A549 (cell line): Measurements from ENCODE around the gene TMEM129. TPM values are rescaled to one million over a fixed set of nuclear protein-coding genes. Genes with fewer than 3 reads are reported as not detected.

ENCODE experiments used
- ATAC-seq, 2 experiments: fragments of 200-7000 bp in 1 of 2; fragments of >200 bp in 1 of 2; cut with Nextera tagmentation in 1 of 2; cut with Tn5 transposase in 1 of 2; 3 replicates each; pipeline versions ENCODE4 v1.8.0 to v1.9.1; 2018 to 2020; ENCODE audit warnings: mild to moderate bottlenecking in 1 of 2, moderate library complexity in 1 of 2
- CTCF ChIA-PET: fragments of 300-600 bp; sonication (Branson Sonifier 250); formaldehyde crosslinking; extraction: SDS; loops from one replicate; lab custom pipeline; 2021; ENCODE audit warnings: antibody characterized with exemption, inconsistent platforms; lab: Yijun Ruan, JAX
- POLR2A ChIA-PET: fragments of 350-600 bp; formaldehyde crosslinking; extraction: SDS; loops from one replicate; lab custom pipeline; 2021; ENCODE audit warnings: antibody characterized with exemption, inconsistent platforms; lab: Yijun Ruan, JAX
- DNase-seq, 2 experiments: peaks; one replicate each; pipeline versions ENCODE4 v3.0.0 to v3.0.0-alpha.2; 2011 to 2016; ENCODE audit warnings: low read depth in 1 of 2, low spot score in 1 of 2
- FAIRE-seq: peaks from 2 replicates; lab custom pipeline; 2011; peaks lifted over from hg19 to GRCh38; lab: Jason Lieb, UNC
- H3K27ac ChIP-seq, 2 experiments: fragments of >200 bp; sonication (Bioruptor Twin); formaldehyde crosslinking; 3 replicates each; pipeline ENCODE4 v1.5.1; 2016 to 2017
- H3K4me1 ChIP-seq: fragments of >200 bp; sonication (Bioruptor Twin); formaldehyde crosslinking; 3 replicates; pipeline ENCODE4 v1.6.1; 2016
- H3K4me2 ChIP-seq: fragments of >200 bp; sonication (Bioruptor Twin); formaldehyde crosslinking; 3 replicates; pipeline ENCODE4 v1.6.1; 2016
- H3K4me3 ChIP-seq: fragments of >200 bp; sonication (Bioruptor Twin); formaldehyde crosslinking; 3 replicates; pipeline ENCODE4 v1.5.1; 2016
- H3K9me3 ChIP-seq: fragments of >200 bp; sonication (Bioruptor Twin); formaldehyde crosslinking; 3 replicates; pipeline ENCODE4 v1.6.1; 2016
- CBX8 ChIP-seq: fragments of 200-600 bp; sonication (generic); IDR thresholded peaks from 2 replicates; pipeline ENCODE4 v1.6.1; 2016
- CHD2 ChIP-seq: fragments of 150-350 bp; IDR thresholded peaks from 2 replicates; pipeline ENCODE4 v1.6.1; 2014; ENCODE audit warnings: low read length; ENCODE audit not compliant: partially characterized antibody
- EHMT2 ChIP-seq: fragments of 200-600 bp; sonication (generic); IDR thresholded peaks from 2 replicates; pipeline ENCODE4 v1.6.1; 2016; ENCODE audit warnings: antibody characterized with exemption, low read depth, mild to moderate bottlenecking, moderate library complexity
- FOSB ChIP-seq: fragments of 250-450 bp; sonication (Bioruptor Pico); IDR thresholded peaks from 2 replicates; pipeline ENCODE4 v1.5.0; 2020; ENCODE audit warnings: mild to moderate bottlenecking, moderate library complexity
- FOXS1 ChIP-seq: fragments of 250-450 bp; sonication (Bioruptor Pico); IDR thresholded peaks from 2 replicates; pipeline ENCODE4 v1.5.0; 2020; ENCODE audit warnings: mild to moderate bottlenecking, moderate library complexity
- GATA3 ChIP-seq: IDR thresholded peaks from 2 replicates; pipeline ENCODE4 v1.6.1; 2012; ENCODE audit warnings: borderline replicate concordance
- HOXA7 ChIP-seq: fragments of 250-450 bp; sonication (Bioruptor Pico); IDR thresholded peaks from 2 replicates; pipeline ENCODE4 v1.5.0; 2020; ENCODE audit warnings: mild to moderate bottlenecking, moderate library complexity
- HOXB5 ChIP-seq: fragments of 250-450 bp; sonication (Bioruptor Pico); IDR thresholded peaks from 2 replicates; pipeline ENCODE4 v1.5.0; 2020; ENCODE audit warnings: mild to moderate bottlenecking, moderate library complexity
- JUN ChIP-seq, 2 experiments: fragments of >200 bp; sonication (Bioruptor Twin); formaldehyde crosslinking; IDR thresholded peaks; 2 replicates in 1 of 2; 3 replicates in 1 of 2; pipeline ENCODE4 v1.6.1; 2016 to 2017
- KDM1A ChIP-seq: fragments of 200-600 bp; sonication (generic); IDR thresholded peaks from 2 replicates; pipeline ENCODE4 v1.6.1; 2016; ENCODE audit warnings: low read depth, mild to moderate bottlenecking
- MYC ChIP-seq: IDR thresholded peaks from 2 replicates; pipeline ENCODE4 v1.6.1; 2012; ENCODE audit warnings: mild to moderate bottlenecking, inconsistent platforms, low read length, improper control_type of control experiment, borderline replicate concordance
- PHF8 ChIP-seq: fragments of 200-600 bp; sonication (generic); IDR thresholded peaks from 2 replicates; pipeline ENCODE4 v1.6.1; 2016; ENCODE audit warnings: low read depth, mild to moderate bottlenecking, antibody characterized with exemption, moderate library complexity, borderline replicate concordance
- POLR2A ChIP-seq: IDR thresholded peaks from 2 replicates; pipeline ENCODE4 v1.6.1; 2012; ENCODE audit warnings: mild to moderate bottlenecking, low read length
- RAD21 ChIP-seq, 2 experiments: fragments of >200 bp in 1 of 2; sonication (Bioruptor Twin) in 1 of 2; formaldehyde crosslinking in 1 of 2; IDR thresholded peaks in 1 of 2; conservative IDR thresholded peaks in 1 of 2; 2 replicates in 1 of 2; 3 replicates in 1 of 2; pipeline ENCODE4 v1.6.1; 2012 to 2018; ENCODE audit warnings: inconsistent platforms in 1 of 2
- SMC3 ChIP-seq: fragments of >200 bp; sonication (Bioruptor Twin); formaldehyde crosslinking; IDR thresholded peaks from 3 replicates; pipeline ENCODE4 v1.6.1; 2018; ENCODE audit warnings: inconsistent platforms
- TP53 ChIP-seq: fragments of 250-450 bp; sonication (Bioruptor Pico); IDR thresholded peaks from 2 replicates; pipeline ENCODE4 v1.5.0; 2021; ENCODE audit warnings: mild to moderate bottlenecking, moderate library complexity
- ZC3H11A ChIP-seq: fragments of 450-650 bp; IDR thresholded peaks from 2 replicates; pipeline ENCODE4 v1.6.1; 2014; ENCODE audit warnings: antibody characterized with exemption, mild to moderate bottlenecking
- ZFP36 ChIP-seq: fragments of 450-650 bp; IDR thresholded peaks from 2 replicates; pipeline ENCODE4 v1.6.1; 2014; ENCODE audit warnings: borderline replicate concordance; ENCODE audit not compliant: partially characterized antibody
- WGBS: methylation state at CpG from one replicate; pipeline ENCODE4 v1.1.6; 2017; ENCODE audit errors: missing lambda C conversion rate; 5-methylcytosine and 5-hydroxymethylcytosine counted together
- polyA plus RNA-seq, 4 experiments: library from polyadenylated mRNA; depleted of rRNA in 3 of 4; stranded (reverse); fragments of >200 nt; fragmentation: RNase III in 1 of 4; extraction: RNeasy Plus Mini Kit Qiagen cat#74134 plus additional on column Dnase treatment in 1 of 4; gene quantifications; 2 replicates in 3 of 4; 3 replicates in 1 of 4; pipeline ENCODE4 v1.2.3, GENCODE V29; 2011 to 2017
- TF ChIP-seq, protein P1 (sequence below): fragments of >200 bp; sonication (Bioruptor Twin); formaldehyde crosslinking; IDR thresholded peaks from 2 replicates; pipeline ENCODE4 v1.6.1; 2016
- TF ChIP-seq, protein P2 (sequence below): fragments of 250-450 bp; sonication (Bioruptor Pico); IDR thresholded peaks from 2 replicates; pipeline ENCODE4 v1.5.0; 2021; ENCODE audit warnings: mild to moderate bottlenecking, moderate library complexity, borderline replicate concordance
- TF ChIP-seq, protein P3 (sequence below): fragments of 200-600 bp; sonication (generic); IDR thresholded peaks from 2 replicates; pipeline ENCODE4 v1.6.1; 2016; ENCODE audit warnings: antibody characterized with exemption, mild to moderate bottlenecking, moderate library complexity
- TF ChIP-seq, protein P4 (sequence below): IDR thresholded peaks from 2 replicates; pipeline ENCODE4 v1.6.1; 2012

Gene TMEM129
- polyA plus RNA-seq, 2 of the 4 experiments (the other 2 are of a cell fraction) = 12.7 to 20.4 TPM

DNA sequence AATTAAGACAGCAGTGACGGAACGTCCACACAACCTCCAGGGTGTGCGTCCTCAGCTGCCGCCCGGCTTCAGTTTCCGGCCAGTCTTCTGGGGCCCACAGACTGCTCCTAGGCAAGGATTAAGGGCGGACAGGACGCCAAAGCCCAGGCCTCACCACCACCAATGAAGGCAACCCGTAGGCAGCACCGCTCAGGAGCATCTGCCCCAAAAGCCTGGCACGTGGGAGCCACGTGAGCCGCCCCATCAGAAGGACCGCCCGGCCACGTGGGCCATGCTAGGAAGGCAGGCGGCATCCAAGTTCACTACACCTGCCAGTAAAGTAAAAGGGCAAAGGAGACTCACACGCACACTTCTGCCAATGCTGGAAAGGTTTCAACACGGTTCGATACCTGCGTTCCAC is 51.3 kb downstream of the TMEM129 start:
- ATAC-seq = no peak
- TF ChIP-seq, protein P1, sequence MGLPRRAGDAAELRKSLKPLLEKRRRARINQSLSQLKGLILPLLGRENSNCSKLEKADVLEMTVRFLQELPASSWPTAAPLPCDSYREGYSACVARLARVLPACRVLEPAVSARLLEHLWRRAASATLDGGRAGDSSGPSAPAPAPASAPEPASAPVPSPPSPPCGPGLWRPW = no peak
- TF ChIP-seq, protein P2, sequence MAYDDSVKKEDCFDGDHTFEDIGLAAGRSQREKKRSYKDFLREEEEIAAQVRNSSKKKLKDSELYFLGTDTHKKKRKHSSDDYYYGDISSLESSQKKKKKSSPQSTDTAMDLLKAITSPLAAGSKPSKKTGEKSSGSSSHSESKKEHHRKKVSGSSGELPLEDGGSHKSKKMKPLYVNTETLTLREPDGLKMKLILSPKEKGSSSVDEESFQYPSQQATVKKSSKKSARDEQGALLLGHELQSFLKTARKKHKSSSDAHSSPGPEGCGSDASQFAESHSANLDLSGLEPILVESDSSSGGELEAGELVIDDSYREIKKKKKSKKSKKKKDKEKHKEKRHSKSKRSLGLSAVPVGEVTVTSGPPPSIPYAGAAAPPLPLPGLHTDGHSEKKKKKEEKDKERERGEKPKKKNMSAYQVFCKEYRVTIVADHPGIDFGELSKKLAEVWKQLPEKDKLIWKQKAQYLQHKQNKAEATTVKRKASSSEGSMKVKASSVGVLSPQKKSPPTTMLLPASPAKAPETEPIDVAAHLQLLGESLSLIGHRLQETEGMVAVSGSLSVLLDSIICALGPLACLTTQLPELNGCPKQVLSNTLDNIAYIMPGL = no peak
- TF ChIP-seq MYC (no peak), GATA3 (no peak), SMC3 (no peak), KDM1A (no peak), HOXA7 (no peak), POLR2A (no peak)
- no peaks in the 10 kb centered on the region for H3K9me3 ChIP-seq
- no peak overlapping the region for H3K4me3 ChIP-seq
- H3K4me1 ChIP-seq = no peaks in the 10 kb centered on the region
- DNase-seq = no peak
- CTCF ChIA-PET = no interaction called here
- H3K27ac ChIP-seq = no peak overlapping the region
- 89% methylated on average over 11 of the region's 21 CpGs for WGBS
- POLR2A ChIA-PET = no interaction called here
- no peak for FAIRE-seq
- no peak overlapping the region for H3K4me2 ChIP-seq

DNA sequence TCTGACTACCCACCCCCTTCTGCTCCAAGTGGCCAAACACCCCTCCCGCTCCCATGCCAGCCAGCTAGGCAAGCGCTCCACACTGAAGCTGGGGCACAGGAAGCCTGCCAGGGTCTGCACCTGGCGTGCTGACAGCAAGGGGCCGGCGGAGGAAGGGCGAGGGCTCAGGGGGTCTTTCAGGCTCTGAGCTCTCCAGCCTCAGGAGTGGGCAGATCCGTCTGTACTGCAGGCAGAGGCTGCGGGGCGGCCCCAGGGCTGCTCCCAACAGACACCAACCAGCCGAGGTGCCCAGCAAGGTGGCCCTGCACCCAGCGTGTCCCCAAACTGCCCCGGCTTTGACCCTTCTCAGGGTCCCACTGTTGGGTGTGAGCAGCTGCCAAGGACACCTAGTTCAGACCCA is 51.9 kb downstream of the TMEM129 start:
- ATAC-seq (no peak), FAIRE-seq (no peak), DNase-seq (no peak)
- H3K9me3 ChIP-seq = no peaks in the 10 kb centered on the region
- H3K4me2 ChIP-seq = no peak overlapping the region
- ChIA-PET CTCF (no interaction called here), POLR2A (no interaction called here)
- no peak for TF ChIP-seq TP53 (CRISPR knock-in tag)
- no peak overlapping the region for H3K4me3 ChIP-seq
- 68% methylated on average over 4 of the region's 12 CpGs for WGBS
- H3K27ac ChIP-seq = no peak overlapping the region
- H3K4me1 ChIP-seq = no peaks in the 10 kb centered on the region

DNA sequence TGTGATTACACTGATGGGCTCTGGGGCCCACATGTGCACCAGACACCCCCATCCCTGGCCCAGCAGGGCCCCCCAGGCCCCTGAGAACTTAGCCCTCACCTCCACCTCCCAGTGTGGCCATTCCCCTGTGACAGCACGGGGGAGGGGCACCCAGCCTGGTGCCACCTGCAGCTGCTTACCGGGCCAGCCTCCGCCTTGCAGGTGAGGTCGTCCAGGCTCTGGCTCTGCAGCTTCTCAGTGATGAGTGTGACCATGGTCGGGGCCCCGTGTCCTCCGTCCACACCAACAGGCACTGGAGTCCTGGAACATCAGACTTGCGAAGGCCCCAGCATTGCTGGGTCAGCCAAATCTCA is 52.7 kb downstream of the TMEM129 start:
- DNase-seq = no peak
- 100% methylated on average over 4 of the region's 8 CpGs for WGBS
- POLR2A ChIA-PET = no interaction called here
- no peaks in the 10 kb centered on the region for H3K4me1 ChIP-seq
- no peak overlapping the region for H3K4me3 ChIP-seq
- no peaks in the 10 kb centered on the region for H3K9me3 ChIP-seq
- TF ChIP-seq HOXB5 (CRISPR knock-in tag) (no peak), ZC3H11A (no peak), MYC (no peak), FOXS1 (CRISPR knock-in tag) (no peak), FOSB (CRISPR knock-in tag) (no peak), PHF8 (no peak), EHMT2 (no peak), ZFP36 (no peak), CBX8 (no peak), RAD21 (conservative IDR thresholded peaks at IDR 0.05 in 1 of 2, IDR thresholded peaks at IDR 0.05 in 1 of 2) (no peak), JUN (IDR thresholded peaks at IDR 0.05) (no peak), CHD2 (no peak)
- TF ChIP-seq, protein P3, sequence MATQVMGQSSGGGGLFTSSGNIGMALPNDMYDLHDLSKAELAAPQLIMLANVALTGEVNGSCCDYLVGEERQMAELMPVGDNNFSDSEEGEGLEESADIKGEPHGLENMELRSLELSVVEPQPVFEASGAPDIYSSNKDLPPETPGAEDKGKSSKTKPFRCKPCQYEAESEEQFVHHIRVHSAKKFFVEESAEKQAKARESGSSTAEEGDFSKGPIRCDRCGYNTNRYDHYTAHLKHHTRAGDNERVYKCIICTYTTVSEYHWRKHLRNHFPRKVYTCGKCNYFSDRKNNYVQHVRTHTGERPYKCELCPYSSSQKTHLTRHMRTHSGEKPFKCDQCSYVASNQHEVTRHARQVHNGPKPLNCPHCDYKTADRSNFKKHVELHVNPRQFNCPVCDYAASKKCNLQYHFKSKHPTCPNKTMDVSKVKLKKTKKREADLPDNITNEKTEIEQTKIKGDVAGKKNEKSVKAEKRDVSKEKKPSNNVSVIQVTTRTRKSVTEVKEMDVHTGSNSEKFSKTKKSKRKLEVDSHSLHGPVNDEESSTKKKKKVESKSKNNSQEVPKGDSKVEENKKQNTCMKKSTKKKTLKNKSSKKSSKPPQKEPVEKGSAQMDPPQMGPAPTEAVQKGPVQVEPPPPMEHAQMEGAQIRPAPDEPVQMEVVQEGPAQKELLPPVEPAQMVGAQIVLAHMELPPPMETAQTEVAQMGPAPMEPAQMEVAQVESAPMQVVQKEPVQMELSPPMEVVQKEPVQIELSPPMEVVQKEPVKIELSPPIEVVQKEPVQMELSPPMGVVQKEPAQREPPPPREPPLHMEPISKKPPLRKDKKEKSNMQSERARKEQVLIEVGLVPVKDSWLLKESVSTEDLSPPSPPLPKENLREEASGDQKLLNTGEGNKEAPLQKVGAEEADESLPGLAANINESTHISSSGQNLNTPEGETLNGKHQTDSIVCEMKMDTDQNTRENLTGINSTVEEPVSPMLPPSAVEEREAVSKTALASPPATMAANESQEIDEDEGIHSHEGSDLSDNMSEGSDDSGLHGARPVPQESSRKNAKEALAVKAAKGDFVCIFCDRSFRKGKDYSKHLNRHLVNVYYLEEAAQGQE = no peak
- TF ChIP-seq, protein P4, sequence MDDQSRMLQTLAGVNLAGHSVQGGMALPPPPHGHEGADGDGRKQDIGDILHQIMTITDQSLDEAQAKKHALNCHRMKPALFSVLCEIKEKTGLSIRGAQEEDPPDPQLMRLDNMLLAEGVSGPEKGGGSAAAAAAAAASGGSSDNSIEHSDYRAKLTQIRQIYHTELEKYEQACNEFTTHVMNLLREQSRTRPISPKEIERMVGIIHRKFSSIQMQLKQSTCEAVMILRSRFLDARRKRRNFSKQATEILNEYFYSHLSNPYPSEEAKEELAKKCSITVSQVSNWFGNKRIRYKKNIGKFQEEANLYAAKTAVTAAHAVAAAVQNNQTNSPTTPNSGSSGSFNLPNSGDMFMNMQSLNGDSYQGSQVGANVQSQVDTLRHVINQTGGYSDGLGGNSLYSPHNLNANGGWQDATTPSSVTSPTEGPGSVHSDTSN = no peak
- TF ChIP-seq, all 56 proteins: peak for 0
- CTCF ChIA-PET = no interaction called here
- H3K4me2 ChIP-seq = no peak overlapping the region
- FAIRE-seq (no peak), ATAC-seq (no peak)
- no peak overlapping the region for H3K27ac ChIP-seq
